Smooth muscle cell (in vitro differentiated cells): ENCODE measurements around the gene SYCP2L. TPM values are rescaled to one million over a fixed set of nuclear protein-coding genes. Genes with fewer than 3 reads are reported as not detected.

Experiments
- DNase-seq: peaks from one replicate; lab custom pipeline; 2025; ENCODE audit not compliant: unreplicated experiment; lab: John Stamatoyannopoulos, UW
- H2AFZ ChIP-seq: fragments of 200-600 bp; sonication (generic); 2 replicates; pipeline ENCODE4 v1.6.0; 2016; ENCODE audit warnings: antibody characterized with exemption, low read depth, mild to moderate bottlenecking
- H3F3A ChIP-seq: fragments of 200-600 bp; sonication (generic); 2 replicates; pipeline ENCODE4 v1.6.0; 2017; ENCODE audit warnings: antibody characterized with exemption, low read depth
- H3K27ac ChIP-seq: fragments of 200-600 bp; sonication (generic); 2 replicates; pipeline ENCODE4 v1.5.1; 2016; ENCODE audit warnings: low read depth, mild to moderate bottlenecking
- H3K27me3 ChIP-seq: fragments of 200-600 bp; sonication (generic); 2 replicates; pipeline ENCODE4 v1.6.1; 2016; ENCODE audit warnings: low read depth, mild to moderate bottlenecking
- H3K36me3 ChIP-seq: fragments of 200-600 bp; sonication (generic); 2 replicates; pipeline ENCODE4 v1.5.1; 2016; ENCODE audit warnings: low read depth
- H3K4me1 ChIP-seq: fragments of 200-600 bp; sonication (generic); 2 replicates; pipeline ENCODE4 v1.5.1; 2016; ENCODE audit warnings: low read depth
- H3K4me2 ChIP-seq: fragments of 200-600 bp; sonication (generic); 2 replicates; pipeline ENCODE4 v1.6.0; 2016; ENCODE audit warnings: mild to moderate bottlenecking
- H3K4me3 ChIP-seq: fragments of 200-600 bp; sonication (generic); 2 replicates; pipeline ENCODE4 v1.5.1; 2016; ENCODE audit warnings: mild to moderate bottlenecking
- H3K79me2 ChIP-seq: fragments of 200-600 bp; sonication (generic); 2 replicates; pipeline ENCODE4 v1.6.0; 2016; ENCODE audit warnings: low read depth, mild to moderate bottlenecking
- H3K9ac ChIP-seq: fragments of 200-600 bp; sonication (generic); 2 replicates; pipeline ENCODE4 v1.6.0; 2016; ENCODE audit warnings: low read depth
- H3K9me3 ChIP-seq: fragments of 200-600 bp; sonication (generic); replicated peaks from 2 replicates; pipeline ENCODE4 v1.5.1; 2016; ENCODE audit warnings: low read depth
- H4K20me1 ChIP-seq: fragments of 200-600 bp; sonication (generic); 2 replicates; pipeline ENCODE4 v1.6.0; 2016; ENCODE audit warnings: low read depth
- WGBS: methylation state at CpG from one replicate; pipeline ENCODE4 v1.1.7; 2016; ENCODE audit warnings: low lambda C conversion rate; 5-methylcytosine and 5-hydroxymethylcytosine counted together
- polyA plus RNA-seq: library from polyadenylated mRNA; unstranded; fragments of >200 nt; fragmentation: Nextera tagmentation; extraction: Ambion mirVana; gene quantifications from 2 replicates; pipeline ENCODE4 v1.2.1, GENCODE V29; 2016
- total RNA-seq: library from RNA; depleted of rRNA; stranded (reverse); fragments of >200 nt; gene quantifications from 2 replicates; pipeline ENCODE4 v1.2.3, GENCODE V29; 2014
- TF ChIP-seq, protein P1 (sequence below): fragments of 200-600 bp; sonication (generic); IDR thresholded peaks from 2 replicates; pipeline ENCODE4 v1.5.1; 2017; ENCODE audit warnings: borderline replicate concordance, mild to moderate bottlenecking, antibody characterized with exemption; ENCODE audit not compliant: insufficient read depth, poor library complexity, severe bottlenecking

Gene SYCP2L
- total and polyA plus RNA-seq, 2 experiments from 2014 or later: 0.74 to 6.4 TPM

- TF ChIP-seq, protein P1, sequence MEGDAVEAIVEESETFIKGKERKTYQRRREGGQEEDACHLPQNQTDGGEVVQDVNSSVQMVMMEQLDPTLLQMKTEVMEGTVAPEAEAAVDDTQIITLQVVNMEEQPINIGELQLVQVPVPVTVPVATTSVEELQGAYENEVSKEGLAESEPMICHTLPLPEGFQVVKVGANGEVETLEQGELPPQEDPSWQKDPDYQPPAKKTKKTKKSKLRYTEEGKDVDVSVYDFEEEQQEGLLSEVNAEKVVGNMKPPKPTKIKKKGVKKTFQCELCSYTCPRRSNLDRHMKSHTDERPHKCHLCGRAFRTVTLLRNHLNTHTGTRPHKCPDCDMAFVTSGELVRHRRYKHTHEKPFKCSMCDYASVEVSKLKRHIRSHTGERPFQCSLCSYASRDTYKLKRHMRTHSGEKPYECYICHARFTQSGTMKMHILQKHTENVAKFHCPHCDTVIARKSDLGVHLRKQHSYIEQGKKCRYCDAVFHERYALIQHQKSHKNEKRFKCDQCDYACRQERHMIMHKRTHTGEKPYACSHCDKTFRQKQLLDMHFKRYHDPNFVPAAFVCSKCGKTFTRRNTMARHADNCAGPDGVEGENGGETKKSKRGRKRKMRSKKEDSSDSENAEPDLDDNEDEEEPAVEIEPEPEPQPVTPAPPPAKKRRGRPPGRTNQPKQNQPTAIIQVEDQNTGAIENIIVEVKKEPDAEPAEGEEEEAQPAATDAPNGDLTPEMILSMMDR: no peak
- no peaks in the 10 kb centered on the region for H4K20me1 ChIP-seq
- WGBS: 47% methylated on average over 1 of the region's 1 CpG
- H3K4me3 ChIP-seq: no peak overlapping the region
- H3K27ac ChIP-seq: peak overlapping the region; percentile 80
- peaks cover 43% of the 10 kb centered on the region for H3K4me1 ChIP-seq
- H3K79me2 ChIP-seq: no peaks in the 10 kb centered on the region
- H3K27me3 ChIP-seq: no peaks in the 10 kb centered on the region
- H3K9me3 ChIP-seq: no peaks in the 10 kb centered on the region
- no peaks in the 10 kb centered on the region for H3K36me3 ChIP-seq
- no peak for DNase-seq
- no peak overlapping the region for H3K9ac ChIP-seq
- H3F3A ChIP-seq: peaks cover 26% of the 10 kb centered on the region
- peak overlapping the region; percentile 57 for H3K4me2 ChIP-seq
- H2AFZ ChIP-seq: no peak overlapping the region
Measured at GRCh38 chr6:11008821-11009220, 122.0 kb downstream of the SYCP2L start.

DNA sequence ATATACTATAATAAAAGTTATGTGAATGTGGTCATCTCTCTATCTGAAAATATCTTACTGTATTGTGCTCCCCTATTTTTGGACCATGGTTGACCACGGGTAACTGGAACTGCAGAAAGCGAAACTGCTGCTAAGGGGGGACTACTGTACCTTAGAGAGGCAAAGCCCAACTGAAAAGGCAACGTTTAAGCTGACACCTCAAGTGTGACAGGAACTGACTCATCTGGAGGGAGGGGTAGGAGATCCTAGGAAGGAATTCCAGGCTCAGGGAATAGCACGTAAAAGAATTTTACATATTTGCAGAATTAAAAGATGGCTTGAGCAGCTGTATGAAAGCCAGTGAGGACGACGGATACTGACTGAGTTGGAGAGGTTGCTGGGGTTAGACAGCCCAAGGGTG lies 122.5 kb downstream of the SYCP2L start:
- H3K9ac ChIP-seq: no peak overlapping the region
- no peaks in the 10 kb centered on the region for H3K27me3 ChIP-seq
- no peak overlapping the region for H3K4me3 ChIP-seq
- no peaks in the 10 kb centered on the region for H4K20me1 ChIP-seq
- peaks cover 26% of the 10 kb centered on the region for H3F3A ChIP-seq
- no peaks in the 10 kb centered on the region for H3K9me3 ChIP-seq
- WGBS: 31% methylated on average over 6 of the region's 6 CpGs
- peaks cover 43% of the 10 kb centered on the region for H3K4me1 ChIP-seq
- peak overlapping the region; percentile 57 for H3K4me2 ChIP-seq
- no peak overlapping the region for H2AFZ ChIP-seq
- no peak for DNase-seq
- TF ChIP-seq, protein P1: no peak
- H3K36me3 ChIP-seq: no peaks in the 10 kb centered on the region
- peak overlapping the region; percentile 80 for H3K27ac ChIP-seq
- H3K79me2 ChIP-seq: no peaks in the 10 kb centered on the region

- Histone ChIP-seq H3K27me3 (no peaks in the 10 kb centered on the region), H3K4me3 (no peak overlapping the region), H4K20me1 (no peaks in the 10 kb centered on the region), H3K4me1 (peaks cover 43% of the 10 kb centered on the region), H3K9ac (no peak overlapping the region), H3F3A (peaks cover 21% of the 10 kb centered on the region), H3K4me2 (peak overlapping the region; percentile 66), H2AFZ (no peak overlapping the region), H3K79me2 (peaks cover 6% of the 10 kb centered on the region), H3K9me3 (no peaks in the 10 kb centered on the region), H3K27ac (peak overlapping the region; percentile 79), H3K36me3 (no peaks in the 10 kb centered on the region)
- TF ChIP-seq, protein P1: no peak
- DNase-seq: no peak
- WGBS: 37% methylated on average over 8 of the region's 8 CpGs
Measured at GRCh38 chr6:11011787-11012234, 125.0 kb downstream of the SYCP2L start.

DNA sequence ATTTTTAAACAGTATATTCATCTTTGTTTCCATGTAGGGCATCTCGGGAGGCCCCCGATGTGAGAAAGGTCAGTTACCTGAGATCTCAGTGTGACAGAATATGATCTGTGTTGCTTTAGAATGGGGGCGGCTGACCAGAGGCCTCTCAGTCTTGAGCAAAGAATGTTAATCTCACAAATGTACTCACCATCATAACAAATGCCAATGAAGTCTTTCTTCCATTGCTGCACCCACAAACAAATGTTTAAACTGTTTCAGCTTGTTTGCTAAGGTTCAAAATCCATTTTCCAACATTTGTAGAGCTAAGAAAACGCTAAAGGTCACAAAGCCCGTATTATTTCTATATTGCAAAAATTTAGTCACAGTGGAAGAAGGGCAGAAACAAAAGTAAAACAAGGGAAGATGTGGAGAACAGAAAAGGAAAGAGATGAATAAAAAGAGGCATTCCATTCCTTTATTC lies 125.5 kb downstream of the SYCP2L start:
- H3K9ac ChIP-seq: no peak overlapping the region
- H3K4me1 ChIP-seq: peaks cover 43% of the 10 kb centered on the region
- no peaks in the 10 kb centered on the region for H3K9me3 ChIP-seq
- WGBS: 73% methylated on average over 5 of the region's 5 CpGs
- H3K4me2 ChIP-seq: peak overlapping the region; percentile 66
- H3K27me3 ChIP-seq: no peaks in the 10 kb centered on the region
- H3K4me3 ChIP-seq: no peak overlapping the region
- H4K20me1 ChIP-seq: no peaks in the 10 kb centered on the region
- DNase-seq: no peak
- H3K79me2 ChIP-seq: peaks cover 9% of the 10 kb centered on the region
- no peak overlapping the region for H2AFZ ChIP-seq
- peak overlapping the region; percentile 79 for H3K27ac ChIP-seq
- TF ChIP-seq, protein P1: no peak
- H3F3A ChIP-seq: peaks cover 16% of the 10 kb centered on the region
- no peaks in the 10 kb centered on the region for H3K36me3 ChIP-seq
